H9 (cell line): ENCODE measurements around the gene WDFY3. TPM values are rescaled to one million over a fixed set of nuclear protein-coding genes. Genes with fewer than 3 reads are reported as not detected.

Source experiments
- DNase-seq: peaks from one replicate; pipeline ENCODE4 v3.0.0-alpha.2; 2017
- H2AFZ ChIP-seq: one replicate; pipeline ENCODE4 v1.6.1; 2013; ENCODE audit warnings: mild to moderate bottlenecking, low read length, control low read depth, moderate library complexity
- H2AK5ac ChIP-seq: 2 replicates; pipeline ENCODE4 v1.6.1; 2013; ENCODE audit warnings: low read length, control low read depth, mixed read lengths; ENCODE audit not compliant: insufficient read length
- H2BK120ac ChIP-seq: one replicate; pipeline ENCODE4 v1.6.1; 2013; ENCODE audit warnings: low read depth, mild to moderate bottlenecking, low read length, control low read depth, inconsistent platforms; ENCODE audit not compliant: poor library complexity, severe bottlenecking
- H2BK12ac ChIP-seq: 2 replicates; pipeline ENCODE4 v1.6.1; 2013; ENCODE audit warnings: low read length, control low read depth, mixed read lengths, low read depth; ENCODE audit not compliant: insufficient read length
- H2BK15ac ChIP-seq: 2 replicates; pipeline ENCODE4 v1.6.1; 2013; ENCODE audit warnings: low read depth, low read length, control low read depth
- H2BK20ac ChIP-seq: one replicate; pipeline ENCODE4 v1.6.1; 2013; ENCODE audit warnings: low read depth, mild to moderate bottlenecking, low read length, control low read depth, inconsistent platforms; ENCODE audit not compliant: poor library complexity, severe bottlenecking
- H2BK5ac ChIP-seq: 2 replicates; pipeline ENCODE4 v1.6.1; 2013; ENCODE audit warnings: low read length, control low read depth, mixed read lengths; ENCODE audit not compliant: insufficient read length
- H3K14ac ChIP-seq: 2 replicates; pipeline ENCODE4 v1.6.1; 2013; ENCODE audit warnings: low read length, control low read depth; ENCODE audit not compliant: insufficient read depth
- H3K18ac ChIP-seq: 2 replicates; pipeline ENCODE4 v1.6.1; 2013; ENCODE audit warnings: low read depth, mild to moderate bottlenecking, mixed read lengths, low read length, control low read depth; ENCODE audit not compliant: insufficient read length
- H3K23ac ChIP-seq: 2 replicates; pipeline ENCODE4 v1.6.1; 2013; ENCODE audit warnings: low read length, control low read depth, mixed read lengths, low read depth; ENCODE audit not compliant: insufficient read length
- H3K23me2 ChIP-seq: 2 replicates; pipeline ENCODE4 v1.6.1; 2013; ENCODE audit warnings: low read depth, mild to moderate bottlenecking, mixed read lengths, low read length, control low read depth; ENCODE audit not compliant: insufficient read length, poor library complexity, severe bottlenecking
- H3K27ac ChIP-seq: 2 replicates; pipeline ENCODE4 v1.5.1; 2013; ENCODE audit warnings: low read length, control low read depth, mixed read lengths, low read depth; ENCODE audit not compliant: insufficient read length
- H3K27me3 ChIP-seq: 2 replicates; pipeline ENCODE4 v1.6.1; 2013; ENCODE audit warnings: low read length, control low read depth, inconsistent platforms; ENCODE audit not compliant: insufficient read depth
- H3K4ac ChIP-seq: 2 replicates; pipeline ENCODE4 v1.6.1; 2013; ENCODE audit warnings: low read depth, mild to moderate bottlenecking, control low read depth, inconsistent platforms, low read length, moderate library complexity
- H3K4me1 ChIP-seq: 2 replicates; pipeline ENCODE4 v1.6.1; 2013; ENCODE audit warnings: low read length, control low read depth, inconsistent platforms; ENCODE audit not compliant: insufficient read depth
- H3K4me2 ChIP-seq: 2 replicates; pipeline ENCODE4 v1.6.1; 2013; ENCODE audit warnings: low read length, control low read depth, mixed read lengths; ENCODE audit not compliant: insufficient read length, insufficient read depth
- H3K56ac ChIP-seq: 2 replicates; pipeline ENCODE4 v1.6.1; 2013; ENCODE audit warnings: low read depth, mild to moderate bottlenecking, mixed read lengths, low read length, control low read depth; ENCODE audit not compliant: insufficient read length
- H3K79me1 ChIP-seq: 2 replicates; pipeline ENCODE4 v1.6.1; 2013; ENCODE audit warnings: low read depth, mild to moderate bottlenecking, moderate library complexity, low read length, control low read depth, inconsistent platforms; ENCODE audit not compliant: insufficient read depth, poor library complexity, severe bottlenecking
- H3K79me2 ChIP-seq: 2 replicates; pipeline ENCODE4 v1.6.1; 2013; ENCODE audit warnings: low read length, control low read depth, inconsistent platforms; ENCODE audit not compliant: insufficient read depth
- H3K9ac ChIP-seq: 2 replicates; pipeline ENCODE4 v1.6.1; 2013; ENCODE audit warnings: low read length, control low read depth, mixed read lengths; ENCODE audit not compliant: insufficient read length; ENCODE audit errors: extremely low read depth
- H3K9me3 ChIP-seq: one replicate; pipeline ENCODE4 v1.6.1; 2013; ENCODE audit warnings: low read depth, low read length, inconsistent platforms; ENCODE audit not compliant: control insufficient read depth
- H3T11ph ChIP-seq: one replicate; pipeline ENCODE4 v1.6.1; 2013; ENCODE audit warnings: mild to moderate bottlenecking, low read length, control low read depth, inconsistent platforms
- H4K20me1 ChIP-seq: one replicate; pipeline ENCODE4 v1.6.1; 2013; ENCODE audit not compliant: control insufficient read depth, insufficient read length, insufficient read depth
- H4K5ac ChIP-seq: 2 replicates; pipeline ENCODE4 v1.6.1; 2013; ENCODE audit warnings: low read depth, mild to moderate bottlenecking, mixed read lengths, low read length, control low read depth; ENCODE audit not compliant: insufficient read length
- H4K8ac ChIP-seq: replicated peaks from 2 replicates; pipeline ENCODE4 v1.6.1; 2013; ENCODE audit warnings: low read length, control low read depth, mixed read lengths, low read depth; ENCODE audit not compliant: insufficient read length
- H4K91ac ChIP-seq: 2 replicates; pipeline ENCODE4 v1.6.1; 2013; ENCODE audit warnings: low read depth, mild to moderate bottlenecking, moderate library complexity, mixed read lengths, low read length, control low read depth; ENCODE audit not compliant: insufficient read length
- H3K27ac Mint-ChIP-seq, 3 experiments: 2 replicates in 2 of 3; 3 replicates in 1 of 3; pipeline ENCODE4 v1.8.0; 2020 to 2021; ENCODE audit warnings: mixed read lengths in 3 of 3, mild to moderate bottlenecking in 1 of 3, moderate library complexity in 1 of 3
- H3K27me3 Mint-ChIP-seq: 2 replicates; pipeline ENCODE4 v1.8.0; 2021; ENCODE audit warnings: low read depth, mild to moderate bottlenecking, moderate library complexity, mixed read lengths
- H3K36me3 Mint-ChIP-seq, 3 experiments: 2 replicates in 2 of 3; 3 replicates in 1 of 3; pipeline ENCODE4 v1.8.0; 2020 to 2021; ENCODE audit warnings: low read depth in 3 of 3, mixed read lengths in 3 of 3; ENCODE audit not compliant: insufficient read depth in 1 of 3
- H3K4me1 Mint-ChIP-seq, 2 experiments: 2 replicates each; pipeline ENCODE4 v1.8.0; 2020; ENCODE audit warnings: mixed read lengths in 2 of 2
- H3K4me3 Mint-ChIP-seq, 2 experiments: 2 replicates in 1 of 2; 3 replicates in 1 of 2; pipeline ENCODE4 v1.8.0; 2020 to 2021; ENCODE audit warnings: mild to moderate bottlenecking in 2 of 2, mixed read lengths in 2 of 2, moderate library complexity in 1 of 2
- H3K9me3 Mint-ChIP-seq, 2 experiments: 2 replicates in 1 of 2; 3 replicates in 1 of 2; pipeline ENCODE4 v1.8.0; 2020; ENCODE audit warnings: mild to moderate bottlenecking in 2 of 2, mixed read lengths in 2 of 2, moderate library complexity in 1 of 2
- total RNA-seq: library from RNA; stranded (reverse); gene quantifications from 2 replicates; pipeline ENCODE4 v1.2.1, GENCODE V29; 2021
- TF ChIP-seq, protein P1 (sequence below): fragments of 200-600 bp; sonication (generic); conservative IDR thresholded peaks from 3 replicates; pipeline ENCODE4 v1.8.0; 2021; ENCODE audit warnings: antibody characterized with exemption, mild to moderate bottlenecking

Gene WDFY3
- total RNA-seq, 1 experiment from 2014 or later = 54.6 TPM

DNA sequence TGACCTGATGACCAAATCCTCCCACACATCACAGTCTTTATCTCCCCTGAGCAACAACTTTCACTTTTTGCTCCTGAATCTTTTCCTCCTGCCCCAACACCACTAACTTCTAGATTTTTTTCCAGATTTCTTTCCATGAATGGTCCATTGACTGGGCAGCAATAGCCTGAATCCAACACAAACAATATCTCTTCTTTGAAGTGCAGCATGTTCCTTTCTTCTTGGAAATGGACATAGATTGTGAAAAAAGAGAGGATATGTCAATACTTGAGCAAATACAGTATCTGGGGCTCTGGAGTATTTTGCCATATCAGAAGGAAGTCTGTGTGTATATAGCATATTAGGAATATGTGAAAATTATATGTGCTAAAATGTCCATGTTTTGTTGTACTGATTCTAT is 328.4 kb downstream of the WDFY3 start:
- no peak overlapping the region for H3K27ac Mint-ChIP-seq

More for the DNA sequence above, 328.4 kb downstream of the WDFY3 start:
- Histone ChIP-seq H3K14ac (no peak overlapping the region), H3K79me1 (no peaks in the 10 kb centered on the region), H3K79me2 (no peaks in the 10 kb centered on the region), H3K4ac (no peak overlapping the region), H3K18ac (no peak overlapping the region), H3K9me3 (no peaks in the 10 kb centered on the region), H4K20me1 (no peaks in the 10 kb centered on the region), H3K9ac (no peak overlapping the region), H2AFZ (no peak overlapping the region), H4K8ac (no peak overlapping the region), H3K4me2 (no peak overlapping the region), H2BK120ac (no peak overlapping the region), H2BK15ac (no peak overlapping the region), H3K23me2 (no peaks in the 10 kb centered on the region), H3K56ac (no peak overlapping the region), H3K4me1 (no peaks in the 10 kb centered on the region), H4K91ac (no peak overlapping the region), H2BK20ac (no peak overlapping the region), H3K27ac (no peak overlapping the region), H2BK12ac (no peak overlapping the region), H4K5ac (no peak overlapping the region), H2BK5ac (no peak overlapping the region), H3K23ac (no peak overlapping the region), H2AK5ac (no peak overlapping the region), H3K27me3 (no peaks in the 10 kb centered on the region), H3T11ph (no peak overlapping the region)
- DNase-seq = no peak
- Mint-ChIP-seq H3K27me3 (no peaks in the 10 kb centered on the region), H3K9me3 (no peaks in the 10 kb centered on the region), H3K4me3 (no peak overlapping the region), H3K36me3 (peaks cover 16 to 39% (median 24%) of the 10 kb centered on the region in 3 experiments), H3K4me1 (peaks cover 2 to 3% of the 10 kb centered on the region in 2 experiments; a peak in 1 of 4 replicates)
- TF ChIP-seq, protein P1, sequence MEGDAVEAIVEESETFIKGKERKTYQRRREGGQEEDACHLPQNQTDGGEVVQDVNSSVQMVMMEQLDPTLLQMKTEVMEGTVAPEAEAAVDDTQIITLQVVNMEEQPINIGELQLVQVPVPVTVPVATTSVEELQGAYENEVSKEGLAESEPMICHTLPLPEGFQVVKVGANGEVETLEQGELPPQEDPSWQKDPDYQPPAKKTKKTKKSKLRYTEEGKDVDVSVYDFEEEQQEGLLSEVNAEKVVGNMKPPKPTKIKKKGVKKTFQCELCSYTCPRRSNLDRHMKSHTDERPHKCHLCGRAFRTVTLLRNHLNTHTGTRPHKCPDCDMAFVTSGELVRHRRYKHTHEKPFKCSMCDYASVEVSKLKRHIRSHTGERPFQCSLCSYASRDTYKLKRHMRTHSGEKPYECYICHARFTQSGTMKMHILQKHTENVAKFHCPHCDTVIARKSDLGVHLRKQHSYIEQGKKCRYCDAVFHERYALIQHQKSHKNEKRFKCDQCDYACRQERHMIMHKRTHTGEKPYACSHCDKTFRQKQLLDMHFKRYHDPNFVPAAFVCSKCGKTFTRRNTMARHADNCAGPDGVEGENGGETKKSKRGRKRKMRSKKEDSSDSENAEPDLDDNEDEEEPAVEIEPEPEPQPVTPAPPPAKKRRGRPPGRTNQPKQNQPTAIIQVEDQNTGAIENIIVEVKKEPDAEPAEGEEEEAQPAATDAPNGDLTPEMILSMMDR = no peak
